Stimulated activated CD4-positive, alpha-beta T cell treated with anti-CD3 and anti-CD28 coated beads, Interleukin-1b, Interleukin-23, amount 100 ng/mL, for 4 hours (primary cell): ENCODE results near the gene BRIP1.
"Not testable (repeated sequence)": the region's sequence is repeated elsewhere in the genome, so short reads cannot be mapped to it uniquely, and the experiment has no call there.

Source experiments
- DNase-seq, 2 donors: peaks; one replicate each; pipeline ENCODE4 v3.0.0-alpha.2; 2020; ENCODE audit warnings: low read depth in 2 of 2

The BRIP1 gene

DNA sequence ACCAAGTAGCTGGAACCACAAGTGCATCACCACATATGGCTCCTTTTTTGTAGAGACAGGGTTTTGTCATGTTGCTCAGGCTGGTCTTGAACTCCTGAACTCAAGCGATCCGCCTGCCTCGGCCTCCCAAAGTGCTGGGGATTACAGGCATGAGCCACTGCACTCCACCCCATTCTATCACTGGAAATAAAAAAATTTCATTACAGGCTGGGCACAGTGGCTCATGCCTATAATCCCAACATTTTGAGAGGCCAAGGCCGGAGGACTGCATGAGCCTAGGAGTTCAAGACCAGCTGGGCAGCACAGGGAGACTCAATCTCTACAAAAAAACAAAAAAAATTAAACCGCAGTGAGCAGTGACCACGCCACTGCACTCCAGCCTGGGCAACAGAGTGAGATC is 60.1 kb downstream of the BRIP1 start:
- no peak for DNase-seq

DNA sequence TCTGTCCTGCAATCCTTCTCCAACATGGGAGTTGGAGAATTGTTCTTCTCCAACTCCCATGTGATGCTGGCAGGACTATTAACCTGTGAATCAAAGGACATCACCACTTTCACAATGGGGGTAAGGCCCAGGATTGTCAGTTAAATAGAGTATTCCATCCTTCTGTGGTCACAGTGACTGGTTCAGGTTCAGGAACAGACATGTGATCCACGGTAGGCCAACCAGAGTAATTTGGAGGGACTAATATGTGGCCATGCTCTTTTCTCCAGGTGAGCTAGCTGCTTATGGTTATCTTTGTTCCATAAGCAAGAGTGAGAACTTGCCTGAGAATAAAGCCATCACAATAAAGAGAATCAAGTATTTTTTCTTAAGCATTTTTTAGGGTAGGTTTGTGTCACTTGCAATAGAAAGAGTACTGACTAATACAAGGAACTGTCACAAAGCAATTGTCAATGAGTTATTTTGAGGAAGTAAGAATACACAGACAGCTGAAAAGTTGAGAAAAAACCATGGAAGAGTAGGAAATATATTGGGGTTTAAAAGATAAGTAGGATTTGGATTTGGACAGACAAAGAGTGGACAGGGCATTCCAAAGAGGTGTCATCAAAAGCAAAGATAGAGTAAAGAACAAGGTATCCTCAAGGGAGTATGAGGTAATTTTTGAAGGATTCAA is 63.4 kb downstream of the BRIP1 start:
- no peak for DNase-seq

DNA sequence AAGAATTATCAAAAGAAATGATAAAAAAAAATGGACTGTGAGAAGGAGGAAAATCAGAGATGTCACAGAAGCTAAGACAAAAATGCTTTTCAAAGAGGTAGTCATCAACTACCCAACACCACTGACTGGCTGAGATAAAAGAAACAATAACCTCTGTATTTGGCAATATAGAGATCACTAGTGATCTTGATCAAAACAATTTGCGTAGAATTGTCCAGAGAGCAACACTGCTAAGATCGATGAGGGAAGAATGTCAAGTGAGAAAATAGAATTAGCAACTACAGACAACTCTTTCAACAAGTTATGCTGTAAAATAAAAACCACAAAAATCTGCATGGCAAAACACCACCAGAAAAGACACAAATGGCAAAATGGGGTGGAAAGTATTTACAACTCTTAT is 66.0 kb downstream of the BRIP1 start:
- no peak for DNase-seq

DNA sequence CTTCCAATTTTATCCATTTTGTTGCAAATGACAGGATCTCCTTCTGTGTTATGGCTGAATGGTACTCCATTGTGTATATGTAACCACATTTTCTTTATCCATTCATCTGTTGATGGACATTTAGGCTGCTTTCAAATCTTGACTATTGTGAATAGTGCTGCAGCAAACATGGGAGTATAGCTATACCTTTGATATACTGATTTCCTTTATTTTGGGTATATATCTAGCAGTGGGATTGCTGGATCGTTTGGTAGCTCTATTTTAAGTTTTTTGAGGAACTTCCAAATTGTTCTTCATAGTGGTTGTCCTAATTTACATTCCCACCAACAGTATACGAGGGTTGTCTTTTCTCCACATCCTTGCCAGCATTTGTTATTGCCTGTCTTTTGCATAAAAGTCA is 67.8 kb downstream of the BRIP1 start:
- DNase-seq: no peak

DNA sequence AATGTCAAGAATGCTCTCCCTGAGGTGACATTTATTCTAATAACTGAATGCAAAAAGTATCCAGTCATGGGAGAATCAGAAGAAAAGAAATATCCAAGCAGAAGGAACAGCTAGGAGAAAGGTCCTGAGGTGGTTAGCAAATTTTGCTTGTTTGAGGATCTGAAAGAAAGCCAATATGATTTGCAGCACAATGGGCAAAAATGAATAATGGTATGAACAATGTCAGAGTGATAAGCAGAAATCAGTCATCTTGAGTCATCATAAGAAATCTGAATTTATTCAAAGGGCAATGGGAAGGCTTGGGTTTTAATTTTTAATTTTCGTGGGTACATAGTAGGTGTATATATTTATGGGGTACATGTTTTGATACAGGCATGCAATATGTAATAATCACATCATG is 68.5 kb downstream of the BRIP1 start:
- DNase-seq: no peak

DNA sequence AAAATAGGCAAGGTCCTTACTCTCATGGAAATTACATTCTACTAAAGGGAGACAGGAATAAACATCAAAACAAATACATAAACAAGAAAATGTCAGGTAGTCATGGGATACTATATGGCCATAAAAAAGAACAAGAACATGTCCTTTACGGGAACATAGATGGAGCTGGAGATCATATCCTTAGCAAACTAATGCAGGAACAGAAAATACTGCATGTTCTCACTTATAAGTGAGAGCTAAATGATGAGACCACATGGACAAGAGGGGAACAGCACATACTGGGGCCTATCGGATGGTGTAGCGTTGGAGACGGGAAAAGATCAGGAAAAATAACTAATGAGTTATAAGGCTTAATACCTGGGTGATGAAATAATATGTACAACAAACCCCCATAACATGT is 69.1 kb downstream of the BRIP1 start:
- no peak for DNase-seq

DNA sequence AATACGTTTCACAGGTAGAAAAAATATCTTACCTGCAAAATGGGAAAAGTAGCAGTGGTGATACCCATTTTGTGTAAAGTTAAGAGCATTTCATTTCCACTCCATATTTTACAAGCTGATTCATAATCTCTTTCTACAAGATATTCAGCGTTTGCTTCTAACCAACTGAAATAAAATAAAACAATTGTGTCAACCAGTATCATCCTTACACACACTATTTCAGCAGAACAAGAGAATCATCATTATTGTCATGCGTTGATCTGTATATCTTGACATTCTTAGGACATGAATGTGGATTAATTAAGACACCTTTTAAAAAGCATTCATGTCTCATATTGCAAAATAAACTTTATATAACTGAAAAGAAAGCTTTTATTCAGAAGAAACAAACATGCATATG is 69.8 kb downstream of the BRIP1 start:
- DNase-seq: no peak

DNA sequence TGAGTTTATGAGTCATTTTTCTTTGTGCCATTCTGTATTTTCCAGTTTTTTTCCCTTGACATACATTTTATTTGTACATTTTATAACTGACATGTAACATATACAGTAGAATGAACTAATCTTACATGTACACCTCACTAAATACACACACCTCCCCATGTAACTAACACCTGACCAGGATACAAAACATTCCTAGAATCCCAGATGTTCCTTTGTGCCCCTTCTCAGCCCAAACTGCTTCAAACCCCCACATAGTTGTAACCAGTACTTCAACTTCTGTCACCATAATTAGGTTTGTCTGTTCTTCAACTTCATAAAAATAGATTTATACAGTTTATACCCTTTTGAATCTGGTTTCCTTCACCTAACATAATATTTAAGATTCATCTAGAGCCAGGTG is 73.5 kb downstream of the BRIP1 start:
- no peak for DNase-seq

DNA sequence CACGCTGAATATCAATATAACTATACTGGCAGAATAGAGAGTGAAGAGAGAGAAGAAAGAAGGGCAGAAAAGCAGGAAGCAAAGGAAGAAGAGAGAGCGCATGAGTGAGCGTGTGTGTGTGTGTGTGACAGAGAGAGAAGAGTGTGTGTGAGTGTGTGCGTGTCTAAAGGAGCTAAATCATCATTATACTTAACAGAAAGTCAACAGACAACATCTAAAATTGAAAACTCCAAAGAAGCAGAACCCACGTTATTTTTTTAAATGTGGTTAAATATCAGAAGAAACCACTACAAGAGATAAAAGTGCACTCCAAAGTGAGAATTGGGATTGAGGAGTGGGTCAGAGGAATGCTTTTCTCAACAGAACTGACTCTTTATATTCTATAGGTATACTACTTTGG is 77.2 kb downstream of the BRIP1 start:
- DNase-seq: no peak

DNA sequence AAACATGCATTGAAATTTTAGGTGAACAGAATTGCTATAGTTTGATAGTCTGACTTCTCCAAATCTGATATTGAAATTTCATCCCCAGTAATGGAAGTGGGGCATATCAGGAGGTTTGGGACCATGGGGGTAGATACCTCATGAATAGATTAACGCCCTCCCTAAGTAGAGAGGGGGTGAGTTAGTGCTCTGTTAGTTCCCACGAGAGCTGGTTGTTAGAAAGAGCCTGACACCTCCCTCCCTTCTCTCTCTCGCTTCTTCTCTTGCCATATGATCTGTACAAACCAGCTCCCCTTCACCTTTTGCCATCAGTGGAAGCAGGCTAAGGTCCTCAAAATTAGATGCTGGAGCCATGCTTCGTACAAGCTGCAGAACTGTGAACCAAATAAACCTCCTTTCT is 78.8 kb downstream of the BRIP1 start:
- no peak for DNase-seq

DNA sequence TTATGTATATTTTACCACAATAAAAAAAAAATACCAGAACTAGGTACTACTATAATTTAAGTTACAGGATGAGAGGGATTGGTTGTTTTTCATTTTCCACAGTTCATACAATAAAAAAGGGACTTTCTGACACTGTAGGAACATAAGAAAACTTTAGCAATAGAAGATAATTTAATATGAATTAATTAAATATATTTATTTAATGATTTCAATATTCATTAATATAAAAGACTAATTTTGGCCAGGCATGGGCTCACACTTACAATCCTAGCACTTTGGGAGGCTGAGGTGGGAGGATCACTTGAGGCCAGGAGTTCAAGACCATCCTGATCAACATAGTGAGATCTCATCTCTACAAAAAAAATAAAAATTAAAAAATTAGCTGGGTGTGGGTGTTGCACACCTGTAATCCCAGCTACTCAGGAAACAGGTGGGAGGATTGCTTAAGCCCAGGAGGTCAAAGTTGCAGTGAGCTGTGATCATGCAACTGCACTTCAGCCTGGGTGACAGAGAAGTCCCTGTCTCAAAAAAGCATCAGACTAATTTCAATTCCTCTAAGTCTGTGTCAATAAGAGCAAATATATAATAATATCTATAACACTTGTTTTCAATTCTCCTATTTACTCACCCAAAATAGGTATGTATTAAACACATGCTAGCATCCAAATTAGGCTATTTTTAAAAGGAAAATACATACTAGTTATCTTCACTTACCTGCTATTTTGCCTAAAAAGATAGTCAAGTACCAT is 79.6 kb downstream of the BRIP1 start:
- DNase-seq: no peak

DNA sequence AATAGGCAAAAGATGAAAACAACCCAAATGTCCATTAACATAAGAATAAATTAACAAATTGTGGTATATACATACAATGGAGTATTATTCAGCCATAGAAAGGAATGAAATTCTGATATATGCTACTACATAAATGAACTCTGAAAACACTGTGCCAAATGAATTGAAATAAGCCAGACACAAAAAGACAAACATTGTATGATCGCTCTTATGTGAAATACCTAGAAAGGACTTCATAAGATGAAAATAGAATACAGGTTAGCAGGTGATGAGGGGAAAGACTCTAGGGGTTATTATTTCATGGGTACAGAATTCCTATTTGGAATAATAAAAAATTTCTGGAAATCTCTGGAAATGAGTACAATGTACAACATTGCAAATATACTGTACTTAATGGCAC is 80.2 kb downstream of the BRIP1 start:
- DNase-seq: no peak

DNA sequence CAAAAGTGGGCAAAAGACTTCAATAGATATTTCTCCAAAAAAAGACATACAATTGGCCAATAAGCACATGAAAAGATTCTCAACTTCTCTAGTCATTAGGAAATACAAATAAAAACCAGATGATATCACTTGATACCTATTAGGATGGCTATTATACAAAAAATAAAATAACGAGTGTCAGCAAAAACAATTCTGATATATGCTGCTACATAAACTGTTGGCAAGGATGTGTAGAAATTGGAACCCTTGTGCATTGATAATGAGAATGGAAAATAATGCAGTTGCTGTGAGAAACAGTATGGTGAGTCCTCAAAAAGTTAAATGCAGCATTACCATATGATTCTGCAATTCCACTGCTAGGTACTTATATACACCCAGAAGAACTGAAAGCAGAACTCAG is 80.6 kb downstream of the BRIP1 start:
- no peak for DNase-seq

DNA sequence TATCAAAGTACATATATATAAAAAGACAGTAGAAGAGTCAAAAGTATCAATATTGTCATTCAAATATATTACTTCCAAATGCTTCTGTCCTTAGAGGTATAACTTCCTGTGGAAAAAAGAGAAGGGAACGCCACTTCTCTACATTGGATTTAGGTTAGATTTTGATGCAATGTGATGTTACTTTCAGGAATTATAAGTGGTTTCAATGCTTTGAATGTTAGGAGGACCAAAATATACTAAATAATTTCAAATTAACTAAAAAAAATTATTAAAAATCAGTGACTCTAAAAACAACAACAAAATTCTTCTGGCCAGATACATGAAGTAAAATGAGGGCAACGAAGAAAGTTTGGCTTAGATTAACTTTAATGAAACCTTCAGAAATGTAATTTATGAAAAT is 88.0 kb downstream of the BRIP1 start:
- no peak for DNase-seq

DNA sequence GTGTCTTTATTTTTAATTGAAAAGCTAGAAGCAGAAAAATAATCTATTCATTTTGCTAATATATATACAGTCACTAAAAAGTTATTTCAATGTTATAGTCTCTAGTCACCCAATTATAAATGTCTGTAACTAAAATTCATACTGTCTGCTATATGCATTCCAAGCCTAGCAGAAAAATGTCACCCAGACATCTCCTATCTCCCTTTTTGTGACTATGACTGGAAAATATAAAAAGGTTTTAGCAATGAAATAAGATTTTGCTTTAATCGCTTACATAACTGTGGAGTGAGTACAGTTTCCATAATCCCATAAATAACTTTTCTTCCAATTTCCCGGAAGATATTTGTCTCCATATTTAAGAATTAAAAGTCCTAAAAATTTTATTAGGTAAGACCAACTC is 88.6 kb downstream of the BRIP1 start:
- DNase-seq: no peak

DNA sequence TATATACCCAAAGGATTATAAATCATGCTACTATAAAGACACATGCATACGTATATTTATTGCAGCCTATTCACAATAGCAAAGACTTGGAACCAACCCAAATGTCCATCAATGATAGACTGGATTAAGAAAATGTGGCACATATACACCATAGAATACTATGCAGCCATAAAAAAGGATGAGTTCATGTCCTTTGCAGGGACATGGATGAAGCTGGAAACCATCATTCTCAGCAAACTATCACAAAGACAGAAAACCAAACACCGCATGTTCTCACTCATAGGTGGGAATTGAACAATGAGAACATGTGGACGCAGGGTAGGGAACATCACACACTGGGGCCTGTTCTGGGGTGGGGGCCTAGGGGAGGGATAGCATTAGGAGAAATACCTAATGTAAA is 89.2 kb downstream of the BRIP1 start:
- not testable (repeated sequence) for DNase-seq

DNA sequence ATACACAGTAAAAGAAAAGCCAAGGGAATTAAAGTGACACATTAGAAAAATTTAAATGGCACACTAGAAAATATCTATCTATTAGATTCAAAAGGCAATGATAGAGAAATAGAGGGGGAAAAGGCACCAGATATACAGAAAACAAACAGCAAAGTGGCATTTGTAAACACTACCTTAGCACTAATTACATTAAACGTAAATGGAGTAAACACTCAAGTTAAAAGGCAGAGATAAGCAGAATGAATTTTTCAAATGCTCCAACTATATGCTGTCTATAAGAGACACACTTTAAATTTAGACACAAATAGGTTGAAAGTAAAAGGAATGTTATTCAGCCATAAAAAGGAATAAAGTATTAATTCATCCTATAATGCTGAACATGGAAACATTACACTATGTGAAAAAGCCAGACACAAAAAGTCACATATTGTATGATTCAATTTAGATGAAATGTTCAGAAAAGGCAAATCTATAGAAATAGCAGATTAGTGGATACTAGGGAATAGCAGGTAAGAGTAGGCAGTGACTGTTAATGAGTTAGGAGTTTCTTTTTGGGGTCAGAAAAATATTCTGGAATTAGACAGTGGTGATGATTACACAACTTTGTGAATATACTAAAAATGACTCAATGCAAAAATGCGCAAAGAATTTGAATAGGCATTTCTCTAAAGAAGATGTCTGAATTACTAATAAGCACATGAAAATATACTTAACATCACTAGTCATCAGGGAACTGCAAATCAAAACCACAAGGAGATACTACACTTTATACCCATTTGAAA is 92.4 kb downstream of the BRIP1 start:
- DNase-seq: no peak

DNA sequence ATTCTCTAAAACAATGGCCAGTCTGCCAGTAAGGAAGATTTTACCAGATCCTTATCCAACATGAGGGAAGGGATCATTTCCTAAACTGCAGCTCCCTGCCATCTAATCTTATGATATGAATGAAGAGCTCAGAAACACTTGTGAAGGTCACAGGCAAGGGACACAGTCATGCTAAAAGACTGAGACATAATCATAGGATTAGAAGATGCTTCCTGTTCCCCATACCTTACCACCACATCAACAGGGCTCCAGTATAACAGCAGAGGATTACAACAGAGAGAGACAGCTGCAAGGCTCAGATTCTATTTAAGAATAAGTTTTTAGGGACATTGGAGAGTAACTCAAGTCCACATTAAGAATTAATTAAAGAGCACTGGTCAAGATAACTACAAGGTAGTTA is 93.3 kb downstream of the BRIP1 start:
- DNase-seq: no peak

DNA sequence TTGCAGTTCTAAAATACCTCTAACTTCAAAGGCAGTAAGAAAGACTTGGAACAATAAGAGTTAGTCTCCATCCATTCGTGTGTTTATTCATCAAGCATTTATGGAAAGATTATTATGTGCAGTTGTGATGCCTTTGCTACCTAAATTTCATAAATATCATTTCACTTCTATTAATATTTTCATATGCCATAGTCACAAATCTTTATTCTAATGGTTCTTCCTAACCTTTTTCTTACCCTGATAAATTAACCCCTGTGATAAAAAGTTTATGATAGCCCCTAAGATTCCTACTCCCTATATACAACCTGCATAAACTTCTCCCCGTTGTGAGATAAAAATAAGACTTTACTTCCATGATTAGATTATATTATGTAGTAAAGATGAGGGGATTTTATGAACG is 94.9 kb downstream of the BRIP1 start:
- no peak for DNase-seq

DNA sequence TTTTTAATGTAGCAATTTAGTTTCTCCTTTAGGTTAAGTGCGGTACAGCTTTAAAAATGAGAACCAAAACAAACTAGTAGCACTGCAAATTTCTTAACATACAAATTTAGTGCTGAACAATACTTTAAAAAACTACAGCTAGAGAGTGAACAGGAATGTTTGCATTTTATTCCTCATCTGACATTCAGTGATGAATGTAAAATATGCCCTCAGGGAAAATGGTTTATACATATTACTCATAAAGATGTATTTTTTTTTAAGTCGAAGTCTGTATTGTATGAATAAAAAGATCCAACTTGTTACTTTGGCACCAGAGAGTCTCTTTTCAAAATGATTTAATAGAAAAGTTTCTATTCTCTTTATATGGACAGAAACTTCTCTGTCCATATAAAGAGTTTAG is 96.8 kb downstream of the BRIP1 start:
- no peak for DNase-seq

DNA sequence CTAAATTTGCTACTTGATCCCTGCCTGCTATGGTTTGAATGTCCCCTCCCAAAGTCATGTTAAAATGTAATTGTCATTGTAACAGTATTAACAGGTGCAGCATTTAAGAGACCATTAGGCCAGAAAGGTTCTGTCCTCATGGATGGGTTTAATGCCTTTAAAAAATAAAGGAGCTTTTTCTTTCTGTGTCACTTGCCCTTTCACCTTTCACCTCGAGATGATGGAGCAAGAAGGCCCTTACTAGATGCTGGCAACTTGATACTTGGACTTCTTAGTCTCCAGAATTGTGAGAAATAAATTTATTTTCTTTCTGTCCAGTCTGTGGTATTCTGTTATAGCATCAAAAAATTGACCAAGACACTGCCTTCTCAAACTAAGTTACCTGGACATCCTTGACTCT is 98.5 kb downstream of the BRIP1 start:
- DNase-seq: no peak

DNA sequence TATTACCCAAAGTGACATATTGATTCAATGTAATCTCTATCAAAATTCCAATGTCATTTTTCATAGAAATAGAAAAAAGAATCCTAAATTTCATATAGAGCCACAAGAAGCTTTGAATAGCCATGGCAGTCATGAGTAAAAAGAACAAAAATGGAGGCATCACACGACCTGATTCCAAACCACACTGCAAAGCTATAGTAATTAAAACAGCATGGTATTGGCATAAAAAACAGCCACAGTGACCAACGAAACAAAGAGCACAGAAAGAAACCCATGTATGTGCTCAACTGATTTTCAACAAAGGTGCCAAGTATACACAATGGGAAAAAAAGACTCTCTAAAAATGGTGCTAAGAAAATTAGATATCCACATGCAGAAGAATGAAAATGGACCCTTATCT is 101.5 kb downstream of the BRIP1 start:
- DNase-seq: no peak

DNA sequence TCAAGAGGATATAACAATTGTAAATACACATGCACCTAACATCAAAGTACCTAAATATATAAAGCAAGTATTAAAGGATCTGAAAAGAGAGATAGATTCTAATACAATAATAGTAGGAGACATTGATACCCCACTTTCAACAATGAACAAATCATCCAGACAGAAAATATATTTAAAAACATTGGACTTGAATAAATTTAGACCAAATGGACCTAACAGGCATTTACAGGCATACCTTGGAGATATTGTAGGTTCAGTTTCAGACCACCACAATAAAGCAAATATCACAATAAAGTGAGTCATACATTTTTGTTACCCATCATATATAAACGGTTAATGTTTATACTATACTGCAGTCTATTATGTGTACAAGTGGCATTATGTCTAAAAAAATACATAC is 104.0 kb downstream of the BRIP1 start:
- DNase-seq: no peak
